OCI-LY1 (cell line): ENCODE data around the gene INSRR.

ENCODE experiments used
- H2AFZ ChIP-seq: fragments of 200-600 bp; sonication (generic), shearing (Covaris generic); 2 replicates; pipeline ENCODE4 v1.6.0; 2014; ENCODE audit warnings: antibody characterized with exemption, mild to moderate bottlenecking, low read length
- H3F3A ChIP-seq: fragments of 200-600 bp; sonication (generic), shearing (Covaris generic); 2 replicates; pipeline ENCODE4 v1.6.0; 2014; ENCODE audit warnings: mild to moderate bottlenecking, antibody characterized with exemption, low read length, moderate library complexity; ENCODE audit not compliant: insufficient read depth
- H3K27ac ChIP-seq: fragments of 200-600 bp; sonication (generic); 2 replicates; pipeline ENCODE4 v1.5.1; 2014; ENCODE audit warnings: low read length, mixed run types, mild to moderate bottlenecking, low read depth; ENCODE audit not compliant: poor library complexity, severe bottlenecking
- H3K27me3 ChIP-seq: fragments of 200-600 bp; sonication (generic); 2 replicates; pipeline ENCODE4 v1.6.0; 2014; ENCODE audit warnings: antibody characterized with exemption, mild to moderate bottlenecking, low read length, moderate library complexity; ENCODE audit not compliant: insufficient read depth
- H3K36me3 ChIP-seq: fragments of 200-600 bp; sonication (generic); 2 replicates; pipeline ENCODE4 v1.6.1; 2014; ENCODE audit warnings: mild to moderate bottlenecking, antibody characterized with exemption, low read length, moderate library complexity, mixed read lengths; ENCODE audit not compliant: insufficient read depth
- H3K4me1 ChIP-seq: fragments of 200-600 bp; sonication (generic); 2 replicates; pipeline ENCODE4 v1.5.1; 2014; ENCODE audit warnings: mild to moderate bottlenecking, low read length, moderate library complexity; ENCODE audit not compliant: insufficient read depth, severe bottlenecking
- H3K4me2 ChIP-seq: fragments of 200-600 bp; sonication (generic), shearing (Covaris generic); 2 replicates; pipeline ENCODE4 v1.6.1; 2014; ENCODE audit warnings: low read length
- H3K4me3 ChIP-seq: fragments of 200-600 bp; sonication (generic); 2 replicates; pipeline ENCODE4 v1.5.1; 2014; ENCODE audit warnings: low read length, low read depth, mild to moderate bottlenecking, mixed read lengths; ENCODE audit not compliant: poor library complexity, severe bottlenecking
- H3K79me2 ChIP-seq: fragments of 200-600 bp; shearing (Covaris generic); 2 replicates; pipeline ENCODE4 v1.6.1; 2016; ENCODE audit warnings: mixed run types, low read length, mixed read lengths; ENCODE audit not compliant: insufficient read depth
- H3K9ac ChIP-seq: fragments of 200-600 bp; sonication (generic), shearing (Covaris generic); 2 replicates; pipeline ENCODE4 v1.6.1; 2014; ENCODE audit warnings: mild to moderate bottlenecking, low read length, mixed read lengths
- H3K9me2 ChIP-seq: fragments of 200-600 bp; sonication (generic), shearing (Covaris generic); 2 replicates; pipeline ENCODE4 v1.6.1; 2014; ENCODE audit warnings: low read depth, mild to moderate bottlenecking, low read length, mixed read lengths
- H3K9me3 ChIP-seq: fragments of 200-600 bp; shearing (Covaris generic); 2 replicates; pipeline ENCODE4 v1.6.1; 2014; ENCODE audit warnings: low read length, mixed read lengths
- H4K20me1 ChIP-seq: fragments of 200-600 bp; sonication (generic), shearing (Covaris generic); 2 replicates; pipeline ENCODE4 v1.6.0; 2016; ENCODE audit warnings: mild to moderate bottlenecking, low read length; ENCODE audit not compliant: insufficient read depth
- EZH2 ChIP-seq: fragments of 200-600 bp; sonication (generic), shearing (Covaris generic); IDR thresholded peaks from 2 replicates; pipeline ENCODE4 v1.8.0; 2017; ENCODE audit warnings: borderline replicate concordance, mixed run types, mild to moderate bottlenecking, antibody characterized with exemption, low read length, moderate library complexity, mixed read lengths
- TF ChIP-seq, protein P1 (sequence below): fragments of 200-600 bp; sonication (generic), shearing (Covaris generic); IDR thresholded peaks from 2 replicates; pipeline ENCODE4 v1.5.1; 2017; ENCODE audit warnings: mild to moderate bottlenecking, antibody characterized with exemption, low read length, moderate library complexity, mixed read lengths

INSRR gene

DNA sequence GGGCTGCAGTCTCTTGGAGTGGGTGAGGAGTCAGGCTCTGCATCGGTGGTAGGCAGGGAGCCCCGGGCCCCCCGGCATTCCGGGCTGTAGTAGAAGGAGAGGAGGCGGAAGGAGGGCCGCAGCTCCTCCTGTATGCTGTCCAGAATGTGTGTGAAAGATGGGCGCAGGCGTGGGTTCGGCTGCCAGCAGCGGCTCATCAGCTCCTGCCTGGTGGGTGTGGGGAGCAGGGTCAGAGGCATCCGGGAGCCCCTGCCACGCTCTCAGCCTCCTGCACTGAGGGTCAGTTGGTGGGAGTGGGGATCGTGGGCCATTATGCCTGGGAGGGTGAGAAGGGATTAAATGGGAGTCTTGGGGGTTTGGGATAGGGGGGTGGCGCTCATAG, 18.0 kb downstream of the INSRR start:
- no peaks in the 10 kb centered on the region for H3K9me3 ChIP-seq
- no peak overlapping the region for H3K4me2 ChIP-seq
- H3K4me1 ChIP-seq, result no peaks in the 10 kb centered on the region
- H3K36me3 ChIP-seq, result no peaks in the 10 kb centered on the region
- no peaks in the 10 kb centered on the region for H3K27me3 ChIP-seq
- no peak overlapping the region for H2AFZ ChIP-seq
- H3K9ac ChIP-seq, result no peak overlapping the region
- TF ChIP-seq, protein P1, sequence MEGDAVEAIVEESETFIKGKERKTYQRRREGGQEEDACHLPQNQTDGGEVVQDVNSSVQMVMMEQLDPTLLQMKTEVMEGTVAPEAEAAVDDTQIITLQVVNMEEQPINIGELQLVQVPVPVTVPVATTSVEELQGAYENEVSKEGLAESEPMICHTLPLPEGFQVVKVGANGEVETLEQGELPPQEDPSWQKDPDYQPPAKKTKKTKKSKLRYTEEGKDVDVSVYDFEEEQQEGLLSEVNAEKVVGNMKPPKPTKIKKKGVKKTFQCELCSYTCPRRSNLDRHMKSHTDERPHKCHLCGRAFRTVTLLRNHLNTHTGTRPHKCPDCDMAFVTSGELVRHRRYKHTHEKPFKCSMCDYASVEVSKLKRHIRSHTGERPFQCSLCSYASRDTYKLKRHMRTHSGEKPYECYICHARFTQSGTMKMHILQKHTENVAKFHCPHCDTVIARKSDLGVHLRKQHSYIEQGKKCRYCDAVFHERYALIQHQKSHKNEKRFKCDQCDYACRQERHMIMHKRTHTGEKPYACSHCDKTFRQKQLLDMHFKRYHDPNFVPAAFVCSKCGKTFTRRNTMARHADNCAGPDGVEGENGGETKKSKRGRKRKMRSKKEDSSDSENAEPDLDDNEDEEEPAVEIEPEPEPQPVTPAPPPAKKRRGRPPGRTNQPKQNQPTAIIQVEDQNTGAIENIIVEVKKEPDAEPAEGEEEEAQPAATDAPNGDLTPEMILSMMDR, result no peak
- no peak for TF ChIP-seq EZH2
- no peaks in the 10 kb centered on the region for H3K9me2 ChIP-seq
- H4K20me1 ChIP-seq, result no peaks in the 10 kb centered on the region
- H3F3A ChIP-seq, result no peaks in the 10 kb centered on the region
- no peak overlapping the region for H3K27ac ChIP-seq
- H3K4me3 ChIP-seq, result no peak overlapping the region
- H3K79me2 ChIP-seq, result no peaks in the 10 kb centered on the region

DNA sequence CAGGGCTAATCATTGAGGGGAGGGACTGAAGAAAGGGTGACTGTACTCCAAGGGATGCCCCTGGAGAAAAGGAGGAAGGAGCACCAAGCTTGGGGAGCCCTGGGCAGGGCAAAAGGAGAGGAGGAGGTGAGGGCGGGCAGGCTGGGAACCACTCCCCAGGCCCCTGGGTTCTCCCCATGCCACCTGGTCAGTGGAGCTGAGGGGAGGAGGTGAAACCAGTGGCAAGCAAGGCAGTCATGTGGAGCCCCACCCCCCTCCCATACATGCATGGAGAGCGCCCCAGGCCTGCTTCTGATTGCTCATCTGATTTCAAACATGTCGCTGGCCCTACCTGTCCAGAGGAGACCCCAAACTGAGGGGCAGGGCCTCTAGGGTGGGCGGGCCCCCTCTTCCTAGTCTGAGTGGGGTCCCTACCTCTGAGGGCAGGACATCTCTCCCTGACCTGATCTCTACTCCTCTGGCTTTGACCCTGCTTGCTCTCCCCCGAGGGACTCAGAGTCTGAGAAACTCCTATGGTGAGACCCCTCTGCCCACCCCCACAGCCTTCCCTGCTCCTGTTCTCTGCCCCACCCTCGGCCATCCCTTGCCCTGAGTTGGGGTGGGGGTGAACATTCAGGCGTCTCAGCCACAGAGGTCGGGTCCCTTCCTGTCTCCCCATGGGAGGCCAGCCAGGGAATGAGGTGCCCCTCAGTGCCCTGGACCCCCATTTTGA, 18.6 kb downstream of the INSRR start:
- Histone ChIP-seq H3K27me3 (no peaks in the 10 kb centered on the region), H3K4me1 (no peaks in the 10 kb centered on the region), H2AFZ (no peak overlapping the region), H3K9me3 (no peaks in the 10 kb centered on the region), H4K20me1 (no peaks in the 10 kb centered on the region), H3K79me2 (no peaks in the 10 kb centered on the region), H3F3A (no peaks in the 10 kb centered on the region), H3K9me2 (no peaks in the 10 kb centered on the region), H3K9ac (no peak overlapping the region), H3K4me2 (no peak overlapping the region), H3K4me3 (no peak overlapping the region), H3K27ac (no peak overlapping the region), H3K36me3 (no peaks in the 10 kb centered on the region)
- TF ChIP-seq, protein P1, result no peak
- no peak for TF ChIP-seq EZH2

DNA sequence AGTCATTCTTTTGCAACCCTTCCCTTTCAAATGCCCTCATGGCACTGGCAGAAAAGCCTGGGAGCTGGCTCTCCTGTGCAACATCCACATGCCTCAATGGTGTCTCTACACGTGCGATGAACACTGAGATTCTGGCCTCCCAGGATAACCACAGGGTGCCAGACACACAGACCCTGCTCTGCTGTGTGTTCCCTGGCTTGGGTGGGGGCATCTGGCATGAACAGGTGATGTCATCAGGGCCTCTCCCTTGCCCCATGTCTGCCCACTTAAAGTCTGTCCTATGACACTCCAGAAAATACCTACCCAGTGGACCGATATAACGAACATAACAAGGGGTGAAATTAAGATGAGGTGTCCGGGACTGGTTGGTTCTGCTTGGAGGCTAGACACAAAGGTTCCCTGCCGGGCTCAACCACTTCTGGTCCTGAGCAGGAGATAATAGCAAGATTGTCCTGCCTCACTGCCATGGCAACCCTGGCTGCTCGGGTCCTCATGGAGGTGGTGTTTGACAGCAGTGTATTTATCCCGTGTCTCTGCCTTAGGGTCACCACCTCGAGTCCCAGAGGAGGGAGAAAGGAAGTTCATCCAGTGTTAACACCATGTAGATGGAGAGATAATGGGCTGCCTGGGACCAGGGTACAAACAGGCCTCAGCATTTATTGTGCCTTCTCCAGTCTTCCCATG, 19.3 kb downstream of the INSRR start:
- TF ChIP-seq, protein P1, result no peak
- no peak for TF ChIP-seq EZH2
- H3K79me2 ChIP-seq, result no peaks in the 10 kb centered on the region
- no peak overlapping the region for H3K9ac ChIP-seq
- H3K9me2 ChIP-seq, result no peaks in the 10 kb centered on the region
- H2AFZ ChIP-seq, result no peak overlapping the region
- H3F3A ChIP-seq, result no peaks in the 10 kb centered on the region
- H4K20me1 ChIP-seq, result no peaks in the 10 kb centered on the region
- no peaks in the 10 kb centered on the region; the same call in 1 of the 2 replicates for H3K27me3 ChIP-seq
- no peaks in the 10 kb centered on the region for H3K4me1 ChIP-seq
- H3K9me3 ChIP-seq, result no peaks in the 10 kb centered on the region
- no peak overlapping the region for H3K4me2 ChIP-seq
- no peak overlapping the region for H3K27ac ChIP-seq
- H3K4me3 ChIP-seq, result no peak overlapping the region
- no peaks in the 10 kb centered on the region for H3K36me3 ChIP-seq
